ENCODE measurements around the gene NOP53. TPM values are rescaled to one million over a fixed set of nuclear protein-coding genes. Genes with fewer than 3 reads are reported as not detected.

The NOP53 gene
- total and polyA plus RNA-seq, 8 donors = 130 to 557 (median 454) TPM

DNA sequence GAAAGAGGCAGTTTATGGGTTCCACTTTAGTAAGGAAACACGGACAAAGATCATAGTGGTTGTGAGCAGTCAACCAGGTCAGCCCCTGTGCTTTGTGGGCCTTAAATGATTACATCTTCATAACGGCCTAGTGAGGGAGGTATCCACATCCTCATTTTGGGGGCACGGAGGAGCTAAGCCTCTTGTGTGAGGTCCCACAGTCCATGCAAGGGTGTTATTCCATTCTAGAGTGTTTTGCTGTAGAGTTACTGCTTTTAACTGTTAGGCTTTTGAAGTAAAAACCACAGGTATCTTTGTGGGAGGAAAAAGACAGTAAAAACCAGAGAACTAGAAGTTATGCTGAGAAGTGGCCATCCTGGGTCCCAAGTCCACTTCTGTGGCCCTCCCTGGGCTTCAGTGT lies 4.0 kb downstream of the NOP53 start:
- no peak for ATAC-seq
- TF ChIP-seq, protein P1, sequence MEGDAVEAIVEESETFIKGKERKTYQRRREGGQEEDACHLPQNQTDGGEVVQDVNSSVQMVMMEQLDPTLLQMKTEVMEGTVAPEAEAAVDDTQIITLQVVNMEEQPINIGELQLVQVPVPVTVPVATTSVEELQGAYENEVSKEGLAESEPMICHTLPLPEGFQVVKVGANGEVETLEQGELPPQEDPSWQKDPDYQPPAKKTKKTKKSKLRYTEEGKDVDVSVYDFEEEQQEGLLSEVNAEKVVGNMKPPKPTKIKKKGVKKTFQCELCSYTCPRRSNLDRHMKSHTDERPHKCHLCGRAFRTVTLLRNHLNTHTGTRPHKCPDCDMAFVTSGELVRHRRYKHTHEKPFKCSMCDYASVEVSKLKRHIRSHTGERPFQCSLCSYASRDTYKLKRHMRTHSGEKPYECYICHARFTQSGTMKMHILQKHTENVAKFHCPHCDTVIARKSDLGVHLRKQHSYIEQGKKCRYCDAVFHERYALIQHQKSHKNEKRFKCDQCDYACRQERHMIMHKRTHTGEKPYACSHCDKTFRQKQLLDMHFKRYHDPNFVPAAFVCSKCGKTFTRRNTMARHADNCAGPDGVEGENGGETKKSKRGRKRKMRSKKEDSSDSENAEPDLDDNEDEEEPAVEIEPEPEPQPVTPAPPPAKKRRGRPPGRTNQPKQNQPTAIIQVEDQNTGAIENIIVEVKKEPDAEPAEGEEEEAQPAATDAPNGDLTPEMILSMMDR (IDR thresholded peaks at IDR 0.05) = no peak

DNA sequence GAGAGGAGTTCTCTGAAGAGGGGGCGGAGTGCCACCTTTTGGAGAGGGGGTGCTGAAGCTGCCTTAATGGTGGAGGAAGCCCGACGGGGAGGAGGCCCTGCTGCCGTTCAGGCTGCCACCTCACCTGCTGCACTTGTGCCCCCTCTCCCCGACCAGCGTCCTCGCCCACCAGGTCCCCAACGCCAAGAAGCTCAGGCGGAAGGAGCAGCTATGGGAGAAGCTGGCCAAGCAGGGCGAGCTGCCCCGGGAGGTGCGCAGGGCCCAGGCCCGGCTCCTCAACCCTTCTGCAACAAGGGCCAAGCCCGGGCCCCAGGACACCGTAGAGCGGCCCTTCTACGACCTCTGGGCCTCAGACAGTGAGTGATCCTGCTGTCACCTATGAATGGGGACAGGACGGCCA lies 5.4 kb downstream of the NOP53 start:
- TF ChIP-seq, protein P1 (IDR thresholded peaks at IDR 0.05) = no peak
- H3K27me3 ChIP-seq = no peaks in the 10 kb centered on the region
- no peaks in the 10 kb centered on the region for H3K9me3 ChIP-seq
- ATAC-seq (no peak), DNase-seq (no peak)
- peaks cover 9 to 28% of the 10 kb centered on the region in 2 donors for H3K4me1 ChIP-seq
- intact Hi-C loops (cut with DNase I) = no loop called here
- H3K36me3 ChIP-seq = peaks cover 3 to 92% of the 10 kb centered on the region in 2 donors
- no peak overlapping the region for H3K27ac ChIP-seq
- no peak overlapping the region for H3K4me3 ChIP-seq

More for the DNA sequence above, 4.0 kb downstream of the NOP53 start:
- no peak for DNase-seq
- Histone ChIP-seq H3K36me3 (peaks cover 3 to 77% of the 10 kb centered on the region in 2 donors), H3K27me3 (no peaks in the 10 kb centered on the region), H3K4me3 (no peak overlapping the region), H3K4me1 (peaks cover 10 to 36% of the 10 kb centered on the region in 2 donors), H3K27ac (no peak overlapping the region), H3K9me3 (no peaks in the 10 kb centered on the region)
- intact Hi-C loops (cut with DNase I) = no loop called here

DNA sequence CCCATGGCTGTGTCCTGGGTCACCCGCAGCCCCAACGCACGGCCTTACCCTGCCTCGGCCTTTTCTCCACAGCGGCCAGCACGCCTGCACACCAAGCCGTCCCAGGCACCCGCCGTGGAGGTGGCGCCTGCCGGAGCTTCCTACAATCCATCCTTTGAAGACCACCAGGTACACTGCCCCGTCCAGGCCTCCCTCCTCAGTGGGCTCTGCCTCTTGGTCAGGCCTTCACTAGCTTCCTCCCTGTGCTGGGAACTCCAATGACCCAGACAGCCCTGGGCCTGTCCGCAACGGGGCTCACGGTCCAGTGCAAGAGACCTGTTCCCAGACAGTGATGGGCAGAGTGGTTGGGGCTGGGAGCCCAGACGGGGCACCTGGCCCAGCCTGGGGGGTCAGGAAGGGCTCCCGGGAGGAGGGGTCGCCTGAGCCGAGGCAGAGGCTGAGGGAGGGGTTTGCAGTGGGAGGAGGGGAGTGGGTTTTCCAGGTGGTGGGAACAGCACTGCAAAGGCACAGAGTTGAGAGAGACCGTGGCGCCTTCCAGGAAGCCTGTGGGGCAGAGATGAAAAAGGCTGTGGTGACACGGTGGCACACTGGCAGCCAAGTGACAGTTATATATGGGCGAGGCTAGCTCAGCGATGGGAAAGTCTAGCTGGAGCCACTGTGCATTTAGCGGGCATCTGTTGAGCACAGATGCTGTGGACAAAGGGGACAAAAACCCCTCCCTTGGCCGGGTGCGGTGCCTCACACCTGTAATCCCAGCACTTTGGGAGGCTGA lies 7.3 kb downstream of the NOP53 start:
- no peak overlapping the region for H3K4me3 ChIP-seq
- TF ChIP-seq, protein P1 (IDR thresholded peaks at IDR 0.05) = no peak
- no peak for DNase-seq
- no peaks in the 10 kb centered on the region for H3K27me3 ChIP-seq
- intact Hi-C loops (cut with DNase I) = no loop called here
- ATAC-seq = no peak
- H3K36me3 ChIP-seq = peaks cover 3 to 100% of the 10 kb centered on the region in 2 donors
- no peak overlapping the region for H3K27ac ChIP-seq
- H3K4me1 ChIP-seq = peaks cover 0 to 9% of the 10 kb centered on the region in 2 donors
- H3K9me3 ChIP-seq = no peaks in the 10 kb centered on the region

DNA sequence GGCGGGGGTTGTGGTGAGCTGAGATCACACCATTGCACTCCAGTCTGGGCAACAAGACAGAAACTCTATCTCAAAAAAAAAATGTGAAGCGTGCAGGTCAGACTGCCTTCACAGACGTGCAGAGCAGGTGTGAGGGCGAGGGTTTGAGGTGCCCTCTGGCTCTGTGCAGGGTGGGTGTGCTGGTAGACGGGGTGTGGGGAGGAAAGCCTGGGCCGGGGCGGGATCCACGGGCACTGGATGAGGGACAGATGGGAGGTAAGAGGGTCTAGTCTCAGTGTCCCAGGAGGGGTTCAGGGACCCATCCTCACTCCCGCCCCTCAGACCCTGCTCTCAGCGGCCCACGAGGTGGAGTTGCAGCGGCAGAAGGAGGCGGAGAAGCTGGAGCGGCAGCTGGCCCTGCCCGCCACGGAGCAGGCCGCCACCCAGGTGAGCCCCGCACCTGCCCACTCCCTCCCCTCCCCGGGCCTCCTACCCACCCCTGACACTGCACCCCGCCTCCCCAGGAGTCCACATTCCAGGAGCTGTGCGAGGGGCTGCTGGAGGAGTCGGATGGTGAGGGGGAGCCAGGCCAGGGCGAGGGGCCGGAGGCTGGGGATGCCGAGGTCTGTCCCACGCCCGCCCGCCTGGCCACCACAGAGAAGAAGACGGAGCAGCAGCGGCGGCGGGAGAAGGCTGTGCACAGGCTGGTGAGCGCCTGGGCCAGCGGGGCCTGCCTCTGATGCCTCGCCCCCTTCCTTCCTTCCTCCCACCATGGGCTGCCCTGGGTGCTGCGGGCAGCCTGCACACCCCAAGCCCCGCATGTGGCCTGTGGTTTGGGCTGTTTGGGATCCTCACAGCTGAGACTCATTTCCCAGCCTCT lies 9.1 kb downstream of the NOP53 start:
- H3K9me3 ChIP-seq = no peaks in the 10 kb centered on the region
- H3K4me3 ChIP-seq = no peak overlapping the region
- H3K4me1 ChIP-seq = no peaks in the 10 kb centered on the region
- no peak overlapping the region for H3K27ac ChIP-seq
- peaks cover 3 to 100% of the 10 kb centered on the region in 2 donors for H3K36me3 ChIP-seq
- H3K27me3 ChIP-seq = no peaks in the 10 kb centered on the region
- no peak for DNase-seq
- intact Hi-C loops (cut with DNase I) = no loop called here
- TF ChIP-seq, protein P1 (IDR thresholded peaks at IDR 0.05) = no peak
- no peak for ATAC-seq

Data from left lung (tissue), 10 donors.